Duodenal mucosa (tissue), 2 donors: ENCODE measurements around the gene RABIF.

ENCODE experiments used
- H3K27ac ChIP-seq: one replicate; pipeline ENCODE4 v1.7.0; 2013; ENCODE audit warnings: low read depth, low read length
- H3K27me3 ChIP-seq, 2 donors: one replicate each; pipeline ENCODE4 v1.7.0; 2013; ENCODE audit warnings: low read length in 2 of 2, control low read depth in 1 of 2; ENCODE audit not compliant: insufficient read depth in 2 of 2, control insufficient read depth in 1 of 2
- H3K36me3 ChIP-seq, 2 donors: one replicate each; pipeline ENCODE4 v1.7.0; 2013; ENCODE audit warnings: low read length in 2 of 2, control low read depth in 1 of 2; ENCODE audit not compliant: insufficient read depth in 2 of 2, control insufficient read depth in 1 of 2
- H3K4me1 ChIP-seq, 2 donors: one replicate each; pipeline ENCODE4 v1.7.0; 2013; ENCODE audit warnings: low read length in 2 of 2, control low read depth in 1 of 2; ENCODE audit not compliant: insufficient read depth in 2 of 2, control insufficient read depth in 1 of 2
- H3K4me3 ChIP-seq, 2 donors: one replicate each; pipeline ENCODE4 v1.7.0; 2013; ENCODE audit warnings: low read length in 2 of 2, low read depth in 1 of 2
- H3K9ac ChIP-seq, 2 donors: one replicate each; pipeline ENCODE4 v1.7.0; 2013; ENCODE audit warnings: low read length in 2 of 2, low read depth in 1 of 2
- H3K9me3 ChIP-seq, 2 donors: one replicate each; pipeline ENCODE4 v1.7.0; 2013; ENCODE audit warnings: low read length in 2 of 2, control low read depth in 1 of 2; ENCODE audit not compliant: control insufficient read depth in 1 of 2

The RABIF gene

DNA sequence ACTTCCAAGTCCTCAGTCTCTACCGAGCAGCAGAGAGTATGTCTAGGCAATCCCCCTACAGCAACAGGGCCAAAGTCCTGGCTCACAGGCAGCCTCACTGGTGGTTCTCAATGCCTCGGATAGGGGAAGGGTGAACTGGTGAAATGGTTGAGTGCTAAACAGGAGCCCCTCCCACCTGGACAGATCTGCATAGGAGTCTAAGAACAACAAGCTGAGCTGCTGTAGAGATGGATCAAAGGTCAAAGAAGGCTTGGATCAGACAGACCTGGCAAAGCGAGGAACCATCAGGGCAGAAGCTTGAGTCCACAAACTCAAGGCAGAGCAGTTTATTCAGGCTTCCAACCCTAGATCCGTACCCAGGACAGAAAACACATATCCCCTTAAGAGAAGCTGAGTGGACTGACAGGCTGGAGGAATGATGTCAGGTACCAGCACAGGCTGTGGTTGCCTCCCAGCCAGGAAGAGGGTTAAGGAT is 31.8 kb downstream of the RABIF start:
- Histone ChIP-seq H3K27me3 (no peaks in the 10 kb centered on the region), H3K4me1 (peaks cover 38 to 41% of the 10 kb centered on the region in 2 donors), H3K9me3 (no peaks in the 10 kb centered on the region), H3K4me3 (no peak overlapping the region), H3K27ac (no peak overlapping the region), H3K36me3 (peaks cover 0 to 11% of the 10 kb centered on the region in 2 donors), H3K9ac (no peak overlapping the region)

- Histone ChIP-seq H3K4me1 (peaks cover 34 to 36% of the 10 kb centered on the region in 2 donors), H3K9ac (no peak overlapping the region), H3K36me3 (peaks cover 0 to 11% of the 10 kb centered on the region in 2 donors), H3K9me3 (no peaks in the 10 kb centered on the region), H3K4me3 (no peak overlapping the region), H3K27ac (no peak overlapping the region), H3K27me3 (no peaks in the 10 kb centered on the region)
Measured at GRCh38 chr1:202856014-202856413, 32.9 kb downstream of the RABIF start.

- H3K4me3 ChIP-seq, result no peak overlapping the region
- no peaks in the 10 kb centered on the region for H3K27me3 ChIP-seq
- H3K4me1 ChIP-seq, result peaks cover 28 to 30% of the 10 kb centered on the region in 2 donors
- no peak overlapping the region for H3K27ac ChIP-seq
- no peaks in the 10 kb centered on the region for H3K9me3 ChIP-seq
- H3K36me3 ChIP-seq, result peaks cover 0 to 11% of the 10 kb centered on the region in 2 donors
- H3K9ac ChIP-seq, result no peak overlapping the region
Measured at GRCh38 chr1:202854787-202855186, 34.2 kb downstream of the RABIF start.

- Histone ChIP-seq H3K27me3 (no peaks in the 10 kb centered on the region), H3K4me3 (no peak overlapping the region), H3K36me3 (peaks cover 0 to 11% of the 10 kb centered on the region in 2 donors), H3K4me1 (peaks cover 7% of the 10 kb centered on the region in 2 donors), H3K27ac (no peak overlapping the region), H3K9ac (no peak overlapping the region), H3K9me3 (no peaks in the 10 kb centered on the region)
Measured at GRCh38 chr1:202852163-202852904, 36.6 kb downstream of the RABIF start.

DNA sequence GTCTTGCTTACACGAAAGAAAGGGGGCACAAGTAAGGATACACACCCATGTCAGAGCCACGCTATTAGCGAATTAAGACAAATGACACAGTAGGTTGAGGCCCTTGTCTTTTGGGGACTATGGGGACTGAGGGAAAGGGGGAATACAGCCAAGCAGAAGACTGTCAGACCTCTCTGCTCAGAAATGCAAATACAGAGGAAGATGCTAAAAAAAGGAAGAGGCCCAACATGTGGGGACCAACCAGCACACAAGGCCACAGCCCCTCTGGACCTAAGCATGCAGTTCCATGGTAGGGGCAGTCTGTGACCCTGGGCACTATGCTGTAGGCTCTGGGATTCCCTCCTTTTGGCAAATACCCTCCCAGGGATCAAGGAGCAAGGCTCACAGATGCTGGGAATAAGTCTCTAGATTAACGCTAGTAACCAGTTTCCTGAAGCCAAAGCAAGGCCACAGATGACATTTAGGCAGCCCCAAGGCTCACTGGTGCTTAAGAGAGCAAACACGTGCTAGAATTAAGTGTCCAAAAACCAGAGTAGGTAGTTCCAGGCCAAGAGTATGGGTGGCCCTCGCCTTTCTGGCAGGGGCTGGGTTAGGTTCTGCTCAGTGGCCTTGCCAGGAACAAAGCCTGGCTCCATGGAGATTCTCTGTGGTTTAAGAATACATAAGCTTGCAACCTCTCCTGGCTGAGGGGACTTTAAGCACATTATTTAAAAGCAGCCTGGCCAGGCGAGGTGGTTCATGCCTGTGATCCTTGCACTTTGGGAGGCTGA is 38.2 kb downstream of the RABIF start:
- H3K27me3 ChIP-seq, result no peaks in the 10 kb centered on the region
- no peak overlapping the region for H3K4me3 ChIP-seq
- peaks cover 0 to 7% of the 10 kb centered on the region in 2 donors for H3K36me3 ChIP-seq
- no peaks in the 10 kb centered on the region for H3K9me3 ChIP-seq
- H3K27ac ChIP-seq, result no peak overlapping the region
- H3K4me1 ChIP-seq, result no peaks in the 10 kb centered on the region
- H3K9ac ChIP-seq, result no peak overlapping the region

DNA sequence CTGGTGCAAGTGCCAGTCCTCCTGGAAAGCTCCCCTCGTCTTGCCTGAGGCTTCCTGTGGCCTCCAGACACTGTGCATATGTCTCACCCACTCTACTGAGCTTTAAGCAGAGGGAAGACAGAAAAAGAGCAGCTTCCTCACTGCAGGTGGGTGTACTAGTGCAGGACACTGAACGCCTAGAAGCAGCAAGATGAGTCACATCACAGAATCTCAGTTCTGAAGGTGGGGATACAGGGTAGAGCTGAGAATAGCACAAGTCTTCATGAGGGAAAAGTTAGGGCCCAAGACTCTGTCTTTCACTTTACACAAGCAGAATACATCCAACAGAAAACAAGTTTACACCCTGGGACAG is 40.8 kb downstream of the RABIF start:
- no peaks in the 10 kb centered on the region for H3K27me3 ChIP-seq
- H3K4me3 ChIP-seq, result no peak overlapping the region
- H3K36me3 ChIP-seq, result no peaks in the 10 kb centered on the region
- no peak overlapping the region for H3K9ac ChIP-seq
- no peaks in the 10 kb centered on the region for H3K9me3 ChIP-seq
- H3K27ac ChIP-seq, result no peak overlapping the region
- H3K4me1 ChIP-seq, result no peaks in the 10 kb centered on the region

DNA sequence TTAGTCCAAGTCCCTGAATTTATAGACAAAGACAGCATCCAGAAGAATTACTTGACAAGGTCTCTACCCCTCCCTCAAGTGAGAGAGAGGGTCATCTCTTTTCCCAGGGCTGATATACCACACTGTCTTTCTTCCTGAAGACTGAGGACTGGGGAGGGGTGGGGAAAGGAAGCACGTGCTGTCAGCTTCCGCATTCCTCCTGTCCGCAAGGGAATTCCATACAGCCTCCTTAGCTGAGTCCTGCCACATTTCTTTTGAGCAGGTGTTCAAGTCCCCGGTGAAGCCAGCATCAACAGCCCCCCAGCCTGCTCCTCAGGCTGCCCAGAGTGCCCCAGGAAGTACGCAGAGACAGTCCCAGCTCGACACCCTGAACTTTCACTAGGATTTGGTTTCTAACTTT is 44.0 kb downstream of the RABIF start:
- no peak overlapping the region for H3K4me3 ChIP-seq
- H3K27me3 ChIP-seq, result no peaks in the 10 kb centered on the region
- H3K9me3 ChIP-seq, result no peaks in the 10 kb centered on the region
- H3K27ac ChIP-seq, result no peak overlapping the region
- H3K4me1 ChIP-seq, result no peaks in the 10 kb centered on the region
- no peaks in the 10 kb centered on the region for H3K36me3 ChIP-seq
- H3K9ac ChIP-seq, result no peak overlapping the region

DNA sequence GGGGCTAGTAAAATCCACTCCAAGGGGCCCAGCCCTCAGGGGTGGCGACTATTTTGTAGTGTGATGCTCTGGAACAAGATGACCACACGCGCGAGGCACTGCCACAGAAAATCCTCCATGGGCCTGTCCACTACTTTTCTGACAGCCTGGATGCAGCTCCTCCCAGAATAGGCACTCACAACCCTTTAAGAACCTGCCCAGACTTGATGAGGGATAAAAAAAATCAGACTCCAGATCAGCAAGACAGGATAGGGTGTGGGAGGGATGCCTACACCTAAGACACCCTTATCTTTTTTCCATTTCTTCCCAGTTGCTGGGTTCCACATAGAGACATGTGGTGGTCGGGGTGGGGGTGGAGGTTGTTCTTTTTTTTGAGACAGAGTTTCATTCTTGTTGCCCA is 44.7 kb downstream of the RABIF start:
- H3K36me3 ChIP-seq, result no peaks in the 10 kb centered on the region
- no peak overlapping the region for H3K9ac ChIP-seq
- H3K9me3 ChIP-seq, result no peaks in the 10 kb centered on the region
- H3K27ac ChIP-seq, result no peak overlapping the region
- no peaks in the 10 kb centered on the region for H3K27me3 ChIP-seq
- H3K4me3 ChIP-seq, result no peak overlapping the region
- no peaks in the 10 kb centered on the region for H3K4me1 ChIP-seq

GRCh38 chr1:202843081-202843480 is 45.9 kb downstream of the RABIF start:
- Histone ChIP-seq H3K27me3 (no peaks in the 10 kb centered on the region), H3K4me3 (no peak overlapping the region), H3K9me3 (no peaks in the 10 kb centered on the region), H3K27ac (no peak overlapping the region), H3K9ac (no peak overlapping the region), H3K36me3 (no peaks in the 10 kb centered on the region), H3K4me1 (no peaks in the 10 kb centered on the region)

- H3K9ac ChIP-seq, result no peak overlapping the region
- no peaks in the 10 kb centered on the region for H3K36me3 ChIP-seq
- no peak overlapping the region for H3K4me3 ChIP-seq
- no peak overlapping the region for H3K27ac ChIP-seq
- H3K27me3 ChIP-seq, result no peaks in the 10 kb centered on the region
- H3K9me3 ChIP-seq, result no peaks in the 10 kb centered on the region
- peaks cover 0 to 6% of the 10 kb centered on the region in 2 donors for H3K4me1 ChIP-seq
Measured at GRCh38 chr1:202837746-202838262, 51.1 kb downstream of the RABIF start.
